ENCODE results near the gene GLI3.
A peak's percentile ranks its signal among the peaks of the same experiment; 100 is the strongest.

Gene GLI3
- 0.10 to 0.92 (median 0.30) reads per million in 18 experiments for total RNA-seq

DNA sequence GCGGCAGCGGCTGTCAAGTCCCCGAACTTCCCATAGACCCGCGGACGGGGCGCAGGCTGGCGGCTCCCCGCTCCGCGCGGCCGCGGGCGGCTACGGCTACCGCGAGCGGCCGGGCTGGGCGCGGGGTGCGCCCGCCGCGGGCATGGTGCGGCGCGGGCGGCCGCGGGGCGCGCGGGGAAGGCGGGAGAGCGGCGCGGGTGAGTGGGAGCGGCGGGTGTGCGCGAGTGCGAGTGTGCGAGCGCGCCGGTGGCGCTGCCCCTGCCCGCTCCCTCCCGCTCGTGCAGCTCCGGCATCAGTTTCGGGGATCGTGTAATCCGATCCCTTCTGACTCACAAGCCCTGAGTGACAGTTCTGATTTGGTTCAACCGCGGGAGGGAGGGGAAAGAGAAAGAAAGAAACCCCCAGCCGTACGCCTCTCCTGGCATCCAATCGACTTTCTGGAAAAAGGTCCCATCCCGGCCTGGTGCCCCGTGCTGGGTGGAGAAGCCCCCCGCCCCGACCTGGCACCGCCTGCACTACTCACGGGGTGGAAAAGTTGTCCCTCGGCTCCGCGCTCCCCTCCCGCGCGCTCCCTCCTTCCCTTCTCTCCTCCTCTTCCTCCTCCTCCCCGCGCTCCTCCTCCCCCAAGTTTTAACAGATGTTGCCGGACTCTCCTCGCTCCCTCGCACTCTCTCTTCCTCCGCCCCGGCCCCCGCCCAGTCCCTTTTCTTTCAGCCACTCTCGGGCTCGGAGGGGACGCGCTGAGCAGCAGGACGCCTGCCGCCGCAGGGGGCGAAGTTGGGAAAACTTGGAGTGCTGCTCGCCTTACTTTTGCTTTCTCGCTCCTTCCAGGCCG, at the start of gene GLI3:
GLI3 (minus strand) TSS at position 234 of the 835 bp plus-strand sequence. CDS start 13,956 bp downstream, outside the sequence.
- DNase-seq, result no peak

DNA sequence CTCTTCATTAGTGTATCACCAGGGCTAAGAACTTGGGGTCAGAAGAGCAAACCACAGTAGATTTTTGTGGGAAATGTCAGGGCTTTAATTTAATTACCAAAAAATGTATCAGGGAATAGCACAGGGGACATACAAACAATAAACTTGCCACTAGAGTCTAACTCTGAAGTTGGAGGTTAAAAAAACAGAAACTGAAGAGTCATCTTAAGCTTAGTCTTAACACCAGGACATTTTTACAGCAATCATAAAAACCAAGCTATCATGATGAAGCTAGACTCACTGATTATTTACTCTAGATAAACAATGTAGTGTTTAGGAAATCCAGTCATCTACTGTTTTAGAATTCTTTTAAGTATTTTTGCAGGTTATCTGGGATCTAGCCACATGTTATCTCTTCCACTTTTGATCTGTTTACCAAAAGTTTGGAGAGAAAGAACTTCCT, 48.4 kb upstream of the GLI3 start:
- no peak for DNase-seq

DNA sequence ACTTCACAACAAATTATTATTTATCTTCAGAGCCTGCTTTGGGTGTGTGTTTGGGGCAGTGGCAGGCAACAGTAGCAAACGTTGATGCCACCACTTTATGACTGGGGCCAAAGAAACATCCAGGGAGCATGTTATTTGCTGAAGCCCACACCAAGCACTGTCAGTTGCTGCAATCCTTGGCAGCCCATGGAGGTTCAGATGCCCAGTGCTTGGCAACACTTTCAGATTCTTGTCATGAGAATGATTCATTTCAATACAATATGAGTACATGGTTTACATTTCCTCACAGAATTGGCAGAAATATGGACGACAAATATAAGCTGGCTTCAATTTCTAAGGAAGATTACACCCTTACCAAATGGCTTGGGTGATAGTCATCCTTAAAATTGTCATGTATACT, 46.5 kb upstream of the GLI3 start:
- no peak for DNase-seq

DNA sequence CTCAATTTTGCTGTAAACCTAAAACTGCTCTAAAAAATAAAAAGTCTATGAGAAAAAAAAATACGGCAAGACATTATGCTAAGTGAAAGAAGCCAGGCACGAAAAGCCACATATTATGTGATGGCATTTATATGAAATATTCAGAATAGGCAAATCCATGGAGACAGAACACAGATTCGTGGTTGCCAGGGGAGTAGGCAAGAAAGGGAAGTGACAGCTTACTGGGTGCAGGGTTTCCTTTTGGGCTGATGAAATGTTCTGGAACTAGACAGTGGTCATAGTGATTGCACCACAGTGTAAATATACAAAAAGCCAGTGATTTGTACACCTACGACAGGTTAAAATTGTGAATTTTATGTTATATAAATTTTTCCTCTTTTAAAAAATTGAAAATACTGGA, 41.3 kb upstream of the GLI3 start:
- DNase-seq, result peak; percentile 36 to 41

DNA sequence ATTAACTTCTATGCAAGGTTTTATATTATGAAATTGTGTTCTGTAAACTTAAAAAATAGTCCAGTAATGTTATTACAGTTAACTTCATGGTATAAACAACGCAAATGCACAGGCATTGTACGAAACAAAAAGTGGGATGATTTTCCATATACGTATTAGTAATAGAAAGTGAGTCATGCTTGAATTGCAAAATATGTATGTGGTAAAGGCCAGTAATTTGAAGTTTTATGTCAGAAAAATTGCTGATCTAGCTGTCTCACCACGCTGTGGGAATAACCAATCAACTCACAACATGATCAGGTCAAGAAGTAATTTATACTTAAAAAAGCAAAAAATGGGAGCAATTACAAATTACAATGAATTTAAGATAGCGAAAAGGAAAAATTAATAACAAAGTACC, 37.0 kb upstream of the GLI3 start:
- DNase-seq, result peak in 1 of 2 donors; percentile 56

DNA sequence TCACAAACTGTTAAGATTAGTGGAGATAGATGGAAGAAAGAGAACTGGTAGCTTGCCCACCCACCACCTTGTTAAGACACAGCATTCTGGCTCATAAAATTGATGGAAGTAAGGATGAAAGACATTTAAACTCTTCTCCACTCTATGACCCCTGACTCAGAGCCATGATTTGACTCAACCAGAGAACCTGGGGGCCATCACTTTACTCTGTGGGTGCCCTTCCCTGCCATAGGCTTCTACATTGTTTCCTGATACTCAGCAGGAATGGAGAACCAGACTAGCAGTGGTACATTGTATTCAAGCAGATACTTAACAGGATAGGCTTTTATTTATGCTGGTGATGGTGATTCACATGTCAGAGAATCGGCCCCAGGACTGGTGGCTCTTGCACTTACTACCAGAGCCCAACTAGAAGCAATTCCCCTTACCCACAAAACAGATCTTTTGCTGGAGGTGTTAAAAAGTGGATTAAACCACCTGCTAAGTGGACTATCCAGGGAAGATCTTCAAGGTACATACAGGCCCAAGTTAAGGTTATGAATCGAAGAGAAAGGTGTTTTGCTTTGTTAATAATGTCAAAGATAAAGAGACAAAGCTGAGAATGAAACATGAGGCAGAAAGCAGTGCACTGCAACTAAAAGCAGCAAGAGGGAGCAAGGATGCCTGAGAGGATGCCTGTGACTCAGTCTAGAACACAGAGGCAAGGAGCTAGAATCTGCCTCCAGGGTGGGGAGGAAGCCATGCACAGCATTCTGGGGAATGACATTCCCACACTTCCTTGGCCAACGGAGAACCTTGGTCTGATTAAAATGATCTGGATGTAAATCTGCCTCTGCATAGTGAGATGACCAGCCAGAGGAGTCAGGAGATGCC, 36.0 kb upstream of the GLI3 start:
- no peak for DNase-seq

DNA sequence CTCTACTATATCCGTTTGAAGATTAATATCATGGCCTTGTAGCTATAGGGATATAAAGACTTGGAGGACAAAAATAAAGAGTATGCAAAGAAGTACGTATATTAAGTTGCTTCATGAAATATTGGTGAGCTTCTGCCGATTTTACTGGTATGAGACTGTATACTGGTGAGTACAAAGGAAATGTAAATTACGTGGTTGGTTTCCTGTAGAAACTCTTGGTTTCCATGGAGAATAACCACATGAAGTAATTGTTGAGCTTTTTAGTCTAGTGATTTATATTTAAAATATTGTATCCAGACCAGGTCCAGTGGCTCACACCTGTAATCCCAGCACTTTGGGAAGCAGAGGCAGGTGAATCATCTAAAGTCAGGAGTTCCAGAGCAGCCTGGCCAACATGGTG, 32.2 kb upstream of the GLI3 start:
- DNase-seq, result no peak

DNA sequence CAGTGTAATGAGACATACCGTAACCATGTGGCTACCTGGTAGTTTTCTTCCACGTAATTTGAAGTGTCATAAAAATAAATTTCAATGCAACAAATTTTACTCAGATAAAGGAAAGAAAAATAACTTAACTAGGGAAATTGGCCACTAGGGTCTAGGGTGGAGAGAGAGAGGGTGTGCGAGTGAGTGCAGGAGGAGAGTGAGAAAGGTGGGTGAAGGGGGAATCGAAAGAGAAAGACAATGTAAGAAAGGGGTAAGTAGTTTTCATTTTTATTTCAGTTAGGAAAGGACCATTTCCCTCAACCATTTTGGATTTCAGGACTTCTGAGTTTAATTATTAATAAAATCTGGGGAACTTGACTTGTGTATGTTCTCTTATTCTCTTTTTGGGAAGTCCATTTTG, 27.7 kb upstream of the GLI3 start:
- no peak for DNase-seq

DNA sequence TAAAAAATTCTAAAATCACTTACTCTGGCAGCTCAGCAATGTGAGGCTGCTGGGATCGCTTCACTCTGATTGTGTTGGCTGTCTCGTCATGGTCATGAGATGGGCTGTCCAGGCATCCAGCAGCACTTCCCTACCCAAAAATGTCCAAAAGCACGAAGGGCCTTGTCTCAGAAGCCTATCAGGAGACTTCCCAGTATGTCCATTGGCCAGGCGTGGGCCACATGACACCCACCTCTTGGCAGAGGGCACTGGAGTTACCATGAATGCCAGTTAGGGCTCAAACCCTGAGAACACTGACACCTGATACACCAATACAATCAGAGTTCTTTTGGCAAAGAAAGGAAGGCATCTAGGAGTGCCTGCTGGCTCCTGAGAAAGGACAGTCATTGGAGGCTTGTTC, 27.0 kb upstream of the GLI3 start:
- DNase-seq, result no peak

DNA sequence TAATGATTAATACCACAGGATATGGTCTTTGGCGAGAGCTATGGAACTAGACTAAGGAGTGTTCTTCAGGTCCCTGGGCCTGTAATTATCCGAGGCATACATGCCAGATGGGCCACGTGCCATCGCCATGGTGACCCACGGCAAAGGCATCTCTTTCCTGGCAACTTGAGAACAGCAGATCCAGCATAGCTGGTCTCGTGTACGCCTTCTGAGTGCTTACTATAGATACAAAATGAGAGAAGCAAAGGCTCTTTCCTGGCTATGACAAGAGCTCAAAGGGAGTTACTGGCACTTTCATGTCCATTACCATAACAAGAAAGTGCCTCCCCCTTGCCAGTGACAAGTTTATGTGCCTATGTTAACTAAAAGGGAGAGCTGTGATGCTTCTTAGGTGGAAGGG, 26.0 kb upstream of the GLI3 start:
- DNase-seq, result no peak

DNA sequence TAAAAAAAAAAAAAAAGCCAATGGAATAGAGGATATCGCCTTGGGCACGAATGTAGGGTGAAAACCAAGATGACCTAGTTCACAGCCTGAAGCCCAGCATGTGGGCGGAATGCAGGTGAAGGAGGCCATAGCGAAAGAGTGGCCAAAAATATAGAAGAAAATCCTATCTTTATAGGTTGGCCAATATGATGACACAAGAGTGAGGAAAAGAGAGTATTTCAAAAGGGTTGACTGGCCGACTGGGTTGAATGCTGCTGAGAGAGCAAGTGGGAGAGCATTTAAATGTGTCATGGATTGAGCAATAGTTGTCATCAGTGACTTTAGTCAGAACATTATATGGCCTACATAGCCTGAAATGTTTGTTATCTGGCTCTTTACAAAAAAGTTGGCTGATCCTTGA, 17.2 kb upstream of the GLI3 start:
- peak; percentile 58 for DNase-seq

DNA sequence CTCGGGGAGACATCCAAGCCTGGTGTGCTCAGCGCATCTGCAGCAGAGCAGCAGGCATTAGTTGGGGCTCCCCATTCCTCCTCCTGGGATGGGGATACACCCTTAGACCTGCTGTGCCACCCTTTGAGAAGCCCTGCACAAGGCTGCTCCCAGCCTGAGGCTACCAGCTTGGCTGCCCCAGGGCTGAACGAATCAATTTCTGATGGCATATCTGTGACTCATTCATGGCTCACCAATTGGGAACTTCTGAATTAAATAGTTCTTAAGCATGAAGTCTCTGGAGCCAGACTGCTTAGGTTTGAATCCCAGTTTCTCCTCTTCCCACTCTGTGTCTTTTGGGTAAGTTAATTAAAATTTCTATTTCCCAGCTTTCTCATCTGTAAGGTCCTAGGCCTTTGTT, 16.3 kb upstream of the GLI3 start:
- DNase-seq, result no peak

DNA sequence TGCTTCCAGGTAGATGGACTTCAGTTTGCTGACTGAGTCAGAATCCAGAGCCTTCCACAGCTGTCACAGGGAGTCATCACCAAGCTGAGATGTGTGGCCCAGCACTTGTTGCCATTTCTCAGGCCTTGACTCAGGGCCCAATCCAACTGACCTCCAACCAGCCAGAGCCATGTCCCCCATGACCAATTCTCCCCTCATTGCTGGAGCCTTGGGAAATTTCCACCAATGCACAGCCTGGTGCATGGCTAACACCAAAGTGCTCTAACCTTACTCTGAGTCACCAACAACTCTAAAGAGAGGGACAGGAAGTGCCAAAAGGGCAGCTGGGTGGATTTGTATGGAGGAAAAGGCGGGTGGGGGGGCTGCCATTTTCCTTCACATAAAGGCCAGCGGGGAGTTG, 13.4 kb upstream of the GLI3 start:
- no peak for DNase-seq

DNA sequence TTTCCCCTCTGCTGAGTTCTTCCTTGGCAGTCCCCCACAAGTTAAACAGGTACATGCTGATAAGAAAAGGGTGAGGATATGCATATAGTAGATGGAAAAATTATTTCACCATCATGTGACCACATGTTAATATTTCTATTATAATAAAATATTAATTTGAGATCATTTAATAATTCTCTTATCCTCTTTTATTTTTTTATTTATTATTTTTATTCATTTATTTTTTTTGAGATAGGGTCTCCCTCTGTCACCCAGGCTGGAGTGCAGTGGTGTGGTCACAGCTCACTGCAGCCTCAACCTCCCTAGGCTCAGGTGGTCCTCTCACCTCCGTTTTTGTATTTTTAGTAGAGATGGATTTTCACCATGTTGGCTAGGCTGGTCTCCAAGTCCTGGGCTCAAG, 11.6 kb upstream of the GLI3 start:
- DNase-seq, result no peak

DNA sequence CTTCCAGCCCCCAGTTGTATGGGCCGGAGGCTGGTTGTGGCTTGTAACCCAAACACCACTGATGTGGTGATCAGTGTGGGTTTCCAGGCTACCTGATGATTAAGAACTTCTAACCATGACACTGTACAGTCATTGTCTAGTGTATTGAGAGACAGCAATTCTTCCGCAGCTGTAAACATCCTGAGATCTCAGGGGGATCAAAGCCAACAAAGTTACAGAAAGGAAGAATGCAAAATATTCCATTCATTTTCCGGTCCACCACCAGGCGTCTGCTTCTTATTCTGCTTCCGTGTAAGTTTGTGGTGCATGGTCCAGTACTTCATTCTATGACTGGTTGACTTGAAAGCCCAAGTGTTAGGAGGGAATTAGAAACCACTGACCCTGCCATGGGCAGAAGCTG, 10.3 kb upstream of the GLI3 start:
- DNase-seq, result no peak

DNA sequence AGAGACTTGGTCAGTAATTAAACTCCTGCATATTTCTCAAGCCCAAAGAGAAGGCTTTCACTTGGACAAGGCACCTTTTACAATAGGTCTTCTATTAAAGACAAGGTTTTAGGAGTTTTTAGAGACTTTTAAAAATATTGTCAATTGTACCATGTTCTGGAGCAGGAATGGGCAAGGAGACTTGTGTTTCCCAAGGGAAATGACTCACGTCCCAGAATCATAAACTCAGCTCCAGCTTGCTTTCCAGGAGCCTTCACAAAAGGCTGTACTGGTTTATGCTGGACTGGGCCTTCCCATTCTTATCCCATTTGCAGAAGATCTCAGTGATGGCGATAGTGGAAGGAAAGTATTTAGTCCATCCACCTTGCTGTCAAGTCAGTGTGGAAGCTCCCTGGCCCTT, 7.8 kb upstream of the GLI3 start:
- DNase-seq, result no peak

DNA sequence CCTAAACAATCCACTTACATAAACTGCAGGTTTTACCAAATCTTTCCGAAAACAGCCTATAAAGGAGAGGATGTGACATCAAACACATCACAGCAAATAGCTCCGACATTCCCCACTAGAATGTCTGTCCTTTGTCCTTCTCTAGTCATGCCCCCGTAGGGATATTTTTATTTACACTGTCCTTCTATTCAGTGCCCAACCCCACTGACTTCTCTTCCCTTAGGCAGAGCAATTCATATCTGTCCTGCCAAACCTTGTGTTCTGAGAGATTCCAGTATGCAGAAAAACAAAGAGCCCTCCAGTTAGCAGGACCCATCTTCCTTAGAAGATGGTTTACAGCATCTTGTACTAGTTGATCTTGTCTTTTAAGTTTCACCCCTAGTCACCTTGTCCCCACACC, 5.4 kb upstream of the GLI3 start:
- DNase-seq, result no peak

DNA sequence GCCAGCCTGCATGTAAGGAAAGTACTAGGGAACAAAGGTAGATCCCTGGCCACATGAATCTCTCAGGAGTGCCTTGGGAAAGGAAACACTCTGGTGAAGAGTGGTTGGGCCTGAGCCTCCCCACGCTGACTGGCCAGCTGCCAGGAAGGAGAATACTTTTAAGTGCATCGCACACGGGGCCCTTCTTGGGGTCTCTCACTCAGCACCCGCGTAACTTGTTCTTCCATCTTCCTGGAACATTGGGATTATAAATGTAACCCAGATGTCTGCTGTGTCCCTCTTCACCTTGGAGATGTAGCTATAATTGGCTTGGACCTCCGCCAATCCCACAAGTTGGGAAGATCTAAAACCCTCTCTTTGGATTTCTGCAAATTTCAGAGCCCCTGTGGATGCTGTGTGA, 4.4 kb upstream of the GLI3 start:
- DNase-seq, result no peak

DNA sequence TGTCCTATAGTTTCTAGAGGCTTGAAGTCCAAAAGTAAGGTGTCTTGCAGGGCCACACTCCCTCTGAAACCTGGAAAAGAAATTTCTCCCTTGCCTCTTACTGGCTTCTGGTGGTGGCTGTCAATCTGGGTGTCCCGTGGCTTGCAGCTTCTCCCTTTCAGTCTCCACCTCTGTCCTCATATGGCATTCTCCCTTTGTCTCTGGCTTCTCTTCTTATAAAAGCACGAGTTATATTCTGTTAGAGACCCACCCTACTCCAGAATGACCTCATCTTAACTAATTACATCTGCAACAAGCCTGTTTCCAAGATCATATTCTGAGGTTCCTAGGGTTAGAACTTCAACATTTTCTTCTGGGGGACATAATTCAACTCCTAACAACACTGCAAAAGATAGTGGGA, 3.4 kb upstream of the GLI3 start:
- DNase-seq, result no peak

DNA sequence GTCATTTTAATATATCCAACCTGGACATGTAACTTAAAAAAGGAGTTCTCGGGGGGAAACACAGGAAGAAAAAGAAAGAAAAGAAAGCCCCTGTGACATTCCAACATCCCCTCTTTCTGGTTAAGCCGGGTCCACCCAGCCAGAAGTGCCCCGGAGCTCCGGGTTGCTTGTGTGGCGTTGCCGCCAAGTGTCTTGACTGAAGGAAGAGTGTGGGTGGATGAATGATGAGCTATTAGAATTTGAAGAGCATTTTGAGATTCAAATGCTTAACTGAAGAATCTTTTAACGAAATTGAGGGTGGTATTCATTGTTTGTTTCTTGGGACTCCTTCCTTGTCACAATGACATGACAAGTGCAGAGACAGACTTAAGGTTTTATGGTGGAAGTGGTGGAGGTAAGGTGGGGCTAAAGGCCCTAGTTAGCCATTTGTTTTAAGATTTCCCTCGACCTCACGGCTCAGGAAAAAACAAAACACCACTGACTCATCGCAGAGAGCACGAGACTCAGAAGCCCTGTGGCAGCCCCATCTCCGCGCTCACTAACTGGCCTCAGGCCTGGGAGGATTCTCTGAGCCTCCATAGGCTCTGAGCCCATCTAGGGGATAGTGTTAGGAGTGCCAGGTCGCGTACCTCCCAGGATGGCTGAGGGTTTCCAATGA, 1.8 kb upstream of the GLI3 start:
- no peak for DNase-seq

DNA sequence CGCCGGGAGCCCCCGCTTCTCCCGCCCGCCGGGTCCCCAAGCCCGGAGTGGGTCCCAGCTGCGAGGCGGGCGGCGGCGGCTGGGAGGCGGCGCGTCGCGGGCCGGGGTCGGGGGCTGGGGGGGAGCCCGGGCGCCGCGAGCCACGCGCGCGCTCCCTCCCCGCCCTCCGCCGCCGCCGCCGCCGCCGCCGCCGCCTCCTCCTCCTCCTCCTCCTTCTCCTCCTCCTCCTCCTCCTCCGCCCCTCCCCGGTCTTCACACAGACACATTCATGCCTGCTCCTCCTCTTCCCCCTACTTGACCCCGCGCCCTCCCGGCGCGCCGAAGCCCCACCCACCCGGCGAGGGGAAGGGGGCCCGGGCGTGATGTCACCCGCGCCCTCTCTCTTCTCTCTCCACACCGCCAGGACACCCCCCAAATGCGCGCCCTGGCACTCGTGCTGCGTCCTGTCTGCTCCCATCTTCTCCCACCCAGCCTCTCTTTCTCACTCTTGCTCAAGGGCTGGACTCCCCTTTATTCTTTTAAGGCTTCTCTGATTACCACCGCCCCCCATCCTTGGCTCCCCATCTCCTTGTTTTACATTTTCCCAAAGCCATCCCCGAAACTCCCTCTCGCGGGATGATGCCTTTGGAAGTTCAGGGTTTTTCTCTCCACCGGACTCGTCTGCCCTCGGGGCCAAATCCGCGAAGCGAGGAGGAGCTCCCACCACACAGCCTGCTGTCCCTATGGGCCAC, 967 bp upstream of the GLI3 start:
- no peak for DNase-seq

DNA sequence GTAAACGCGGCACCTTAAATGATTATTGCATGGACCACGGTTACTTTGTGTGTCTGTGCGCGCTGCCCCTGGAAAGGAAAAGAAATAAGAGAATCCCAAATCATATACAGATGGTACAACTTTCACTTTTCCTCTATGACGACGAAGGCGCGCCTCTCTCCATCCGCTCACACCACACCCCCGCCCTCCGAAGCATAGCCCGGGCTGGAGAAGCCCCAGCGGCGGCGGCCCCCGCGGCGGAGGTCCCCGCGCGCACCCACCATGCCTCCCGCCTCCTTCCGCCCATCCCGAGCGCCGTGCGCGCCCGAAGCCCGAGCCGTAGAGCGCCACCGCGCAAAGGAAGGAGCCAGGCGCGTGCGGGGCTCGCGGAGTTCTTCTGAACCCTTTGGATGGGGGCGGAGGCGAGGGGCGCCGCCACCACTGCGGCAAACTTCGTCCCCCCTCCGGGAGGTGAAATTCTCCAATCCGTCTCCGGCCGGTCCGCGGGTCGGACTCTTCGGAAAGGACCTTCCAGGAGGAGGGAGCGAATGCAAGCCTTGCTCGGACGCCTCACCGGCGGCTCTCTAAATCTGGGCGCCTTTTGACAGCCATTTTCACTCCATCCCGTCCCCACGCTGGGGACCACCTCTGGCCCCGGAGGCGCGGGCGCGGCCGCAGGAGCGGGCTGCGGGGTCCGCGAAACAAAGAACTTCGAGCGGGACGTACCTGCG, 588 bp downstream of the GLI3 start:
- DNase-seq, result no peak

Data from inflammatory macrophage (primary cell).